K562 (cell line): ENCODE results near the gene LRRC3. TPM values are rescaled to one million over a fixed set of nuclear protein-coding genes. Genes with fewer than 3 reads are reported as not detected.

Experiments used
- ATAC-seq: fragments of 200-7000 bp; cut with Tn5 transposase; 3 replicates; pipeline ENCODE4 v1.9.1; 2020; ENCODE audit warnings: moderate library complexity
- BruUV-seq: library from RNA; stranded (reverse); fragments of 400-500 nt; replicated peaks from 2 replicates; lab custom pipeline; 2021; lab: Mats Ljungman, UMichigan
- CTCF ChIA-PET: fragments of 300-600 bp; formaldehyde crosslinking; extraction: SDS; loops from one replicate; lab custom pipeline; 2021; ENCODE audit warnings: low intra/inter-chr PET ratio; lab: Yijun Ruan, JAX
- POLR2A ChIA-PET: fragments of 300-600, 350-650 bp; sonication (Branson Sonifier 250); formaldehyde crosslinking; extraction: SDS; loops from one replicate; lab custom pipeline; 2021; ENCODE audit warnings: antibody characterized with exemption, inconsistent platforms; lab: Yijun Ruan, JAX
- DNase-seq, 4 experiments: peaks; one replicate each; pipeline versions ENCODE4 v3.0.0 to v3.0.0-alpha.2; 2011 to 2018; ENCODE audit warnings: low spot score in 3 of 4, mixed read lengths in 3 of 4; ENCODE audit errors: extremely low read depth in 1 of 4
- FAIRE-seq: peaks from 2 replicates; lab custom pipeline; 2011; peaks lifted over from hg19 to GRCh38; lab: Jason Lieb, UNC
- H2AFZ ChIP-seq: 2 replicates; pipeline ENCODE4 v1.6.0; 2011; ENCODE audit warnings: low read depth, low read length, control low read depth, inconsistent platforms
- H3K27ac ChIP-seq: fragments of 200-600 bp; 3 replicates; pipeline ENCODE4 v1.8.0; 2011; ENCODE audit warnings: low read depth, mild to moderate bottlenecking, control low read depth, inconsistent platforms, low read length, moderate library complexity, mixed read lengths; ENCODE audit errors: extremely low read depth
- H3K27me3 ChIP-seq, 2 experiments: fragments of 300-600 bp in 1 of 2; 2 replicates in 1 of 2; 3 replicates in 1 of 2; pipeline versions ENCODE4 v1.6.0 to v1.8.0; 2011; ENCODE audit warnings: inconsistent platforms in 2 of 2, low read length in 2 of 2, mild to moderate bottlenecking in 1 of 2, mixed read lengths in 1 of 2, moderate library complexity in 1 of 2; ENCODE audit not compliant: control insufficient read depth in 2 of 2, insufficient read depth in 2 of 2
- H3K36me3 ChIP-seq: fragments of 300-600 bp; 3 replicates; pipeline ENCODE4 v1.8.0; 2011; ENCODE audit warnings: mild to moderate bottlenecking, low read length, inconsistent platforms; ENCODE audit not compliant: control insufficient read depth, insufficient read depth
- H3K4me1 ChIP-seq, 2 experiments: fragments of 200-600 bp in 1 of 2; replicated peaks in 1 of 2; 2 replicates in 1 of 2; 3 replicates in 1 of 2; pipeline versions ENCODE4 v1.5.1 to v1.8.0; 2011; ENCODE audit warnings: inconsistent platforms in 2 of 2, low read length in 2 of 2, mild to moderate bottlenecking in 1 of 2, mixed read lengths in 1 of 2, moderate library complexity in 1 of 2; ENCODE audit not compliant: control insufficient read depth in 2 of 2, insufficient read depth in 2 of 2
- H3K4me2 ChIP-seq: 2 replicates; pipeline ENCODE4 v1.6.1; 2011; ENCODE audit warnings: low read length, control low read depth, inconsistent platforms, mixed read lengths; ENCODE audit not compliant: insufficient read depth
- H3K4me3 ChIP-seq: fragments of 200-600 bp; sonication (generic), shearing (Covaris generic); 2 replicates; pipeline ENCODE4 v1.5.1; 2016; ENCODE audit warnings: control low read depth, inconsistent platforms
- H3K79me2 ChIP-seq: fragments of 200-600 bp; 3 replicates; pipeline ENCODE4 v1.8.0; 2011; ENCODE audit warnings: low read length, inconsistent platforms; ENCODE audit not compliant: control insufficient read depth, insufficient read depth
- H3K9ac ChIP-seq, 2 experiments: 2 replicates each; pipeline versions ENCODE4 v1.6.0 to v1.6.1; 2011; ENCODE audit warnings: low read depth in 2 of 2, low read length in 2 of 2, control low read depth in 1 of 2, inconsistent platforms in 1 of 2, mild to moderate bottlenecking in 1 of 2, mixed read lengths in 1 of 2; ENCODE audit not compliant: insufficient read depth in 1 of 2
- H3K9me1 ChIP-seq: one replicate; pipeline ENCODE4 v1.6.0; 2011; ENCODE audit warnings: inconsistent platforms, mild to moderate bottlenecking, low read length, moderate library complexity; ENCODE audit not compliant: control insufficient read depth, insufficient read depth
- H3K9me3 ChIP-seq: replicated peaks from 2 replicates; pipeline ENCODE4 v1.5.1; 2011; ENCODE audit warnings: low read depth, low read length, inconsistent platforms; ENCODE audit not compliant: control insufficient read depth, insufficient read depth
- H4K20me1 ChIP-seq: replicated peaks from 2 replicates; pipeline ENCODE4 v1.6.1; 2011; ENCODE audit warnings: low read length, inconsistent platforms, mixed read lengths; ENCODE audit not compliant: control insufficient read depth, insufficient read depth
- HEY1 ChIP-seq: fragments of 250-450 bp; sonication (Bioruptor Pico); IDR thresholded peaks from 2 replicates; pipeline ENCODE4 v1.5.0; 2020; ENCODE audit warnings: mild to moderate bottlenecking, moderate library complexity, borderline replicate concordance
- NFIC ChIP-seq: fragments of 450-650 bp; IDR thresholded peaks from 2 replicates; pipeline ENCODE4 v1.6.1; 2017; ENCODE audit warnings: mild to moderate bottlenecking, inconsistent platforms
- RAD21 ChIP-seq, 2 experiments: fragments of 250-450 bp in 1 of 2; fragments of 450-650 bp in 1 of 2; sonication (Bioruptor Pico) in 1 of 2; formaldehyde crosslinking in 1 of 2; IDR thresholded peaks in 1 of 2; conservative IDR thresholded peaks in 1 of 2; 2 replicates each; pipeline versions ENCODE4 v1.4.0 to v1.8.0; 2020 to 2022; ENCODE audit warnings: mild to moderate bottlenecking in 2 of 2, moderate library complexity in 1 of 2
- TAF9B ChIP-seq: fragments of 450-650 bp; IDR thresholded peaks from 2 replicates; pipeline ENCODE4 v1.6.1; 2018; ENCODE audit warnings: mild to moderate bottlenecking; ENCODE audit not compliant: partially characterized antibody
- ZC3H8 ChIP-seq: fragments of 450-650 bp; IDR thresholded peaks from 2 replicates; pipeline ENCODE4 v1.6.1; 2017
- WGBS: fragments of 100-300 bp; shearing (Covaris generic); methylation state at CpG from one replicate; pipeline ENCODE4 v1.1.6; 2016; ENCODE audit warnings: low coverage, mixed read lengths; ENCODE audit not compliant: insufficient coverage; ENCODE audit errors: missing lambda C conversion rate; 5-methylcytosine and 5-hydroxymethylcytosine counted together
- in situ Hi-C: fragments of 300-500 bp; cut with MboI; formaldehyde crosslinking; loops from 4 replicates; pipeline ENCODE4 v1.15.0; 2018; ENCODE audit warnings: inconsistent platforms, mixed read lengths
- intact Hi-C: fragments of 100-400 bp; cut with micrococcal nuclease; formaldehyde crosslinking; loops from 2 replicates; pipeline ENCODE4 v1.14.2; 2022
- polyA plus RNA-seq, 8 experiments: library from polyadenylated mRNA; depleted of rRNA in 4 of 8; stranded (reverse) in 5 of 8; unstranded in 3 of 8; fragments of >200 nt; fragmentation: Nextera tagmentation in 2 of 8; fragmentation: Illumina TruSeq in 1 of 8; extraction: Ambion mirVana in 2 of 8; extraction: Trizol in 1 of 8; gene quantifications; 2 replicates each; pipeline versions ENCODE4 v1.2.1 to v1.2.3, GENCODE V29; 2011 to 2014; ENCODE audit warnings: inconsistent platforms in 1 of 8, missing spikeins in 1 of 8
- total RNA-seq, 7 experiments: library from RNA; depleted of rRNA in 6 of 7; stranded (reverse); fragments of >200 nt in 6 of 7; fragmentation: Illumina TruSeq in 2 of 7; extraction: Trizol in 2 of 7; gene quantifications; 2 replicates each; pipeline versions ENCODE4 v1.2.1 to v1.2.3, GENCODE V29; 2011 to 2021; ENCODE audit warnings: low replicate concordance in 1 of 7
- TF ChIP-seq, protein P1 (sequence below): fragments of 250-450 bp; sonication (Bioruptor Pico); IDR thresholded peaks from 2 replicates; pipeline ENCODE4 v1.5.0; 2022; ENCODE audit warnings: mild to moderate bottlenecking
- TF ChIP-seq, protein P2 (sequence below): sonication (generic); formaldehyde crosslinking; IDR thresholded peaks from 2 replicates; pipeline ENCODE4 v1.8.0; 2022; ENCODE audit warnings: missing genetic modification reagents, mild to moderate bottlenecking, moderate library complexity, borderline replicate concordance
- TF ChIP-seq, protein P3 (sequence below): fragments of 200-800 bp; sonication (Bioruptor generic); IDR thresholded peaks from 2 replicates; pipeline ENCODE4 v1.6.1; 2016; ENCODE audit warnings: missing genetic modification characterization, missing compliant biosample characterization
- TF ChIP-seq, protein P4 (sequence below), 3 experiments: IDR thresholded peaks in 2 of 3; conservative IDR thresholded peaks in 1 of 3; 2 replicates each; pipeline ENCODE4 v1.5.1; 2011 to 2012; ENCODE audit warnings: low read length in 3 of 3, mild to moderate bottlenecking in 3 of 3, control low read depth in 2 of 3, improper control_type of control experiment in 1 of 3, inconsistent platforms in 1 of 3, low read depth in 1 of 3, mixed read lengths in 1 of 3, moderate library complexity in 1 of 3; ENCODE audit not compliant: insufficient read depth in 2 of 3

LRRC3 gene
- total and polyA plus RNA-seq, 9 of the 15 experiments (the other 6 are each of a cell fraction or from before 2014, with no cell fraction given): 0.04 TPM; not detected in 7

DNA sequence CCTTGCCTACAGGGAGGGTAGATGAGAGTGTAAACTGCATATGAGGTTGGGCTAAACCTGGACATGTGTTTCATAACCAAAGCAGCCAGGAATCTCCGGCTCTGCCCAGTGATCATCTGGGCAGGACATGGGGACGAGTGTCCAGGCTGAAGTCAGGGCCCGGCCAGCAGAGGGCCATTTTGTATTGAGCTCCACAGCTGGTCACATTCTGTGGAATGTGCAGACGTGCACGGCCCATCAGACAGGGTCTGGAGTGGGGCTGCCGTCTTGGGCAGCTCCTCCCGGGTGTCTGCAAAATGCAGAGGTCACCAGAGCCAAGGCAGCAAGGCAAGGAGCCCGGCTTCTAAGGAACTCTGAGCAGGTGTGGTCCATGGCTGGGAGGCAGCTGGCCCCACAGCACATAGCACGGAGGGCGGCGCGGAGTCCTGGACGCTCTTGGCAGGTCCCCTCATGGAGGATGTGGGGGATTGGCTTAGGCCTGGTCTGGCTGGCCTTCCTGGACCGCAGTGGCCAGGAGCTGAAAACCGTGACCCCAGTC lies 6.2 kb downstream of the LRRC3 start:
- H2AFZ ChIP-seq: no peak overlapping the region
- peaks cover 32 to 96% of the 10 kb centered on the region in 2 experiments for H3K27me3 ChIP-seq
- no peak overlapping the region for H3K9ac ChIP-seq
- no peaks in the 10 kb centered on the region for H3K9me1 ChIP-seq
- FAIRE-seq (no peak), DNase-seq (peak; percentile 23 to 52 (median 42)), ATAC-seq (peak; percentile 84)
- no peak overlapping the region for H3K4me3 ChIP-seq
- BruUV-seq: no TSS peak
- intact Hi-C loops (no loop called here), in situ Hi-C loops (no loop called here)
- ChIA-PET POLR2A (interaction anchor here (0.6 to 1.1 kb wide), 2 partner anchors 10 to 13 kb away, joined by 4 to 5 read pairs; no protein-coding TSS in a partner anchor), CTCF (no interaction called here)
- peaks cover 0 to 24% of the 10 kb centered on the region in 2 experiments; a peak in 1 of 5 replicates for H3K4me1 ChIP-seq
- no peak overlapping the region for H3K4me2 ChIP-seq
- no peaks in the 10 kb centered on the region for H3K36me3 ChIP-seq
- WGBS: 7% methylated on average over 15 of the region's 15 CpGs
- H3K9me3 ChIP-seq: no peaks in the 10 kb centered on the region
- H3K27ac ChIP-seq: no peak overlapping the region
- no peaks in the 10 kb centered on the region for H3K79me2 ChIP-seq
- H4K20me1 ChIP-seq: peaks cover 7% of the 10 kb centered on the region; the same call in 1 of the 2 replicates
- TF ChIP-seq, protein P1, sequence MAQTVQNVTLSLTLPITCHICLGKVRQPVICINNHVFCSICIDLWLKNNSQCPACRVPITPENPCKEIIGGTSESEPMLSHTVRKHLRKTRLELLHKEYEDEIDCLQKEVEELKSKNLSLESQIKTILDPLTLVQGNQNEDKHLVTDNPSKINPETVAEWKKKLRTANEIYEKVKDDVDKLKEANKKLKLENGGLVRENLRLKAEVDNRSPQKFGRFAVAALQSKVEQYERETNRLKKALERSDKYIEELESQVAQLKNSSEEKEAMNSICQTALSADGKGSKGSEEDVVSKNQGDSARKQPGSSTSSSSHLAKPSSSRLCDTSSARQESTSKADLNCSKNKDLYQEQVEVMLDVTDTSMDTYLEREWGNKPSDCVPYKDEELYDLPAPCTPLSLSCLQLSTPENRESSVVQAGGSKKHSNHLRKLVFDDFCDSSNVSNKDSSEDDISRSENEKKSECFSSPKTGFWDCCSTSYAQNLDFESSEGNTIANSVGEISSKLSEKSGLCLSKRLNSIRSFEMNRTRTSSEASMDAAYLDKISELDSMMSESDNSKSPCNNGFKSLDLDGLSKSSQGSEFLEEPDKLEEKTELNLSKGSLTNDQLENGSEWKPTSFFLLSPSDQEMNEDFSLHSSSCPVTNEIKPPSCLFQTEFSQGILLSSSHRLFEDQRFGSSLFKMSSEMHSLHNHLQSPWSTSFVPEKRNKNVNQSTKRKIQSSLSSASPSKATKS: no peak
- TF ChIP-seq NFIC (no peak), RAD21 (CRISPR knock-in tag; conservative IDR thresholded peaks at IDR 0.05 in 1 of 2, IDR thresholded peaks at IDR 0.05 in 1 of 2) (peak in 1 of 2 experiments; percentile 45; a peak in 2 of 4 replicates), ZC3H8 (no peak), TAF9B (no peak), HEY1 (CRISPR knock-in tag) (no peak)
- TF ChIP-seq, protein P2, sequence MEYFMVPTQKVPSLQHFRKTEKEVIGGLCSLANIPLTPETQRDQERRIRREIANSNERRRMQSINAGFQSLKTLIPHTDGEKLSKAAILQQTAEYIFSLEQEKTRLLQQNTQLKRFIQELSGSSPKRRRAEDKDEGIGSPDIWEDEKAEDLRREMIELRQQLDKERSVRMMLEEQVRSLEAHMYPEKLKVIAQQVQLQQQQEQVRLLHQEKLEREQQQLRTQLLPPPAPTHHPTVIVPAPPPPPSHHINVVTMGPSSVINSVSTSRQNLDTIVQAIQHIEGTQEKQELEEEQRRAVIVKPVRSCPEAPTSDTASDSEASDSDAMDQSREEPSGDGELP (CRISPR knock-in tag): peak; percentile 74; the same call in 1 of the 2 replicates
- TF ChIP-seq, protein P3, sequence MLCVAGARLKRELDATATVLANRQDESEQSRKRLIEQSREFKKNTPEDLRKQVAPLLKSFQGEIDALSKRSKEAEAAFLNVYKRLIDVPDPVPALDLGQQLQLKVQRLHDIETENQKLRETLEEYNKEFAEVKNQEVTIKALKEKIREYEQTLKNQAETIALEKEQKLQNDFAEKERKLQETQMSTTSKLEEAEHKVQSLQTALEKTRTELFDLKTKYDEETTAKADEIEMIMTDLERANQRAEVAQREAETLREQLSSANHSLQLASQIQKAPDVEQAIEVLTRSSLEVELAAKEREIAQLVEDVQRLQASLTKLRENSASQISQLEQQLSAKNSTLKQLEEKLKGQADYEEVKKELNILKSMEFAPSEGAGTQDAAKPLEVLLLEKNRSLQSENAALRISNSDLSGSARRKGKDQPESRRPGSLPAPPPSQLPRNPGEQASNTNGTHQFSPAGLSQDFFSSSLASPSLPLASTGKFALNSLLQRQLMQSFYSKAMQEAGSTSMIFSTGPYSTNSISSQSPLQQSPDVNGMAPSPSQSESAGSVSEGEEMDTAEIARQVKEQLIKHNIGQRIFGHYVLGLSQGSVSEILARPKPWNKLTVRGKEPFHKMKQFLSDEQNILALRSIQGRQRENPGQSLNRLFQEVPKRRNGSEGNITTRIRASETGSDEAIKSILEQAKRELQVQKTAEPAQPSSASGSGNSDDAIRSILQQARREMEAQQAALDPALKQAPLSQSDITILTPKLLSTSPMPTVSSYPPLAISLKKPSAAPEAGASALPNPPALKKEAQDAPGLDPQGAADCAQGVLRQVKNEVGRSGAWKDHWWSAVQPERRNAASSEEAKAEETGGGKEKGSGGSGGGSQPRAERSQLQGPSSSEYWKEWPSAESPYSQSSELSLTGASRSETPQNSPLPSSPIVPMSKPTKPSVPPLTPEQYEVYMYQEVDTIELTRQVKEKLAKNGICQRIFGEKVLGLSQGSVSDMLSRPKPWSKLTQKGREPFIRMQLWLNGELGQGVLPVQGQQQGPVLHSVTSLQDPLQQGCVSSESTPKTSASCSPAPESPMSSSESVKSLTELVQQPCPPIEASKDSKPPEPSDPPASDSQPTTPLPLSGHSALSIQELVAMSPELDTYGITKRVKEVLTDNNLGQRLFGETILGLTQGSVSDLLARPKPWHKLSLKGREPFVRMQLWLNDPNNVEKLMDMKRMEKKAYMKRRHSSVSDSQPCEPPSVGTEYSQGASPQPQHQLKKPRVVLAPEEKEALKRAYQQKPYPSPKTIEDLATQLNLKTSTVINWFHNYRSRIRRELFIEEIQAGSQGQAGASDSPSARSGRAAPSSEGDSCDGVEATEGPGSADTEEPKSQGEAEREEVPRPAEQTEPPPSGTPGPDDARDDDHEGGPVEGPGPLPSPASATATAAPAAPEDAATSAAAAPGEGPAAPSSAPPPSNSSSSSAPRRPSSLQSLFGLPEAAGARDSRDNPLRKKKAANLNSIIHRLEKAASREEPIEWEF (CRISPR knock-in tag): no peak
- TF ChIP-seq, protein P4, sequence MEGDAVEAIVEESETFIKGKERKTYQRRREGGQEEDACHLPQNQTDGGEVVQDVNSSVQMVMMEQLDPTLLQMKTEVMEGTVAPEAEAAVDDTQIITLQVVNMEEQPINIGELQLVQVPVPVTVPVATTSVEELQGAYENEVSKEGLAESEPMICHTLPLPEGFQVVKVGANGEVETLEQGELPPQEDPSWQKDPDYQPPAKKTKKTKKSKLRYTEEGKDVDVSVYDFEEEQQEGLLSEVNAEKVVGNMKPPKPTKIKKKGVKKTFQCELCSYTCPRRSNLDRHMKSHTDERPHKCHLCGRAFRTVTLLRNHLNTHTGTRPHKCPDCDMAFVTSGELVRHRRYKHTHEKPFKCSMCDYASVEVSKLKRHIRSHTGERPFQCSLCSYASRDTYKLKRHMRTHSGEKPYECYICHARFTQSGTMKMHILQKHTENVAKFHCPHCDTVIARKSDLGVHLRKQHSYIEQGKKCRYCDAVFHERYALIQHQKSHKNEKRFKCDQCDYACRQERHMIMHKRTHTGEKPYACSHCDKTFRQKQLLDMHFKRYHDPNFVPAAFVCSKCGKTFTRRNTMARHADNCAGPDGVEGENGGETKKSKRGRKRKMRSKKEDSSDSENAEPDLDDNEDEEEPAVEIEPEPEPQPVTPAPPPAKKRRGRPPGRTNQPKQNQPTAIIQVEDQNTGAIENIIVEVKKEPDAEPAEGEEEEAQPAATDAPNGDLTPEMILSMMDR (IDR thresholded peaks at IDR 0.05 in 2 of 3, conservative IDR thresholded peaks at IDR 0.05 in 1 of 3; ENCODE audit: insufficient read depth in 2 of 3, low read depth in 1 of 3, low read length in 3 of 3): peak in 2 of 3 experiments; percentile 46 to 48; a peak in 3 of 6 replicates
